Upper lobe of right lung (tissue), 1 donor: Measurements from ENCODE around the gene DHX38. TPM values are rescaled to one million over a fixed set of nuclear protein-coding genes. Genes with fewer than 3 reads are reported as not detected.

ENCODE experiments used
- ATAC-seq: fragments of 200-7000 bp; cut with Tn5 transposase; one replicate; pipeline ENCODE4 v1.9.1; 2020; ENCODE audit warnings: mild to moderate bottlenecking, moderate library complexity
- DNase-seq: peaks from one replicate; pipeline ENCODE4 v3.0.0-alpha.2; 2020
- H3K27ac ChIP-seq: fragments of 200-600 bp; one replicate; pipeline ENCODE4 v1.8.0; 2022
- H3K27me3 ChIP-seq: fragments of 200-600 bp; one replicate; pipeline ENCODE4 v1.8.0; 2022; ENCODE audit warnings: mild to moderate bottlenecking
- H3K36me3 ChIP-seq: fragments of 200-600 bp; one replicate; pipeline ENCODE4 v1.8.0; 2022
- H3K4me1 ChIP-seq: fragments of 200-600 bp; one replicate; pipeline ENCODE4 v1.8.0; 2022
- H3K4me3 ChIP-seq: fragments of 200-600 bp; one replicate; pipeline ENCODE4 v1.8.0; 2022; ENCODE audit warnings: mild to moderate bottlenecking
- H3K9me3 ChIP-seq: fragments of 200-600 bp; one replicate; pipeline ENCODE4 v1.8.0; 2022
- CTCF ChIP-seq: fragments of 200-600 bp; IDR thresholded peaks from one replicate; pipeline ENCODE4 v1.8.0; 2022; ENCODE audit warnings: antibody characterized with exemption
- intact Hi-C: fragments of 100-400 bp; cut with DNase I; formaldehyde crosslinking; loops from one replicate; pipeline ENCODE4 v1.11.0; 2022
- total RNA-seq: library from RNA; stranded (reverse); fragmentation: NEBNext Ultra II Directional; extraction: Animal tissue kit (Norgen Biotek cat#: 25700); gene quantifications from one replicate; pipeline ENCODE4 v1.2.1, GENCODE V29; 2021
- donor health status: DM: no; HTN: yes; CAD: no; lungs with severe emphysema.

Gene DHX38
- total RNA-seq, 1 donor from 2014 or later, result 53.5 TPM

DNA sequence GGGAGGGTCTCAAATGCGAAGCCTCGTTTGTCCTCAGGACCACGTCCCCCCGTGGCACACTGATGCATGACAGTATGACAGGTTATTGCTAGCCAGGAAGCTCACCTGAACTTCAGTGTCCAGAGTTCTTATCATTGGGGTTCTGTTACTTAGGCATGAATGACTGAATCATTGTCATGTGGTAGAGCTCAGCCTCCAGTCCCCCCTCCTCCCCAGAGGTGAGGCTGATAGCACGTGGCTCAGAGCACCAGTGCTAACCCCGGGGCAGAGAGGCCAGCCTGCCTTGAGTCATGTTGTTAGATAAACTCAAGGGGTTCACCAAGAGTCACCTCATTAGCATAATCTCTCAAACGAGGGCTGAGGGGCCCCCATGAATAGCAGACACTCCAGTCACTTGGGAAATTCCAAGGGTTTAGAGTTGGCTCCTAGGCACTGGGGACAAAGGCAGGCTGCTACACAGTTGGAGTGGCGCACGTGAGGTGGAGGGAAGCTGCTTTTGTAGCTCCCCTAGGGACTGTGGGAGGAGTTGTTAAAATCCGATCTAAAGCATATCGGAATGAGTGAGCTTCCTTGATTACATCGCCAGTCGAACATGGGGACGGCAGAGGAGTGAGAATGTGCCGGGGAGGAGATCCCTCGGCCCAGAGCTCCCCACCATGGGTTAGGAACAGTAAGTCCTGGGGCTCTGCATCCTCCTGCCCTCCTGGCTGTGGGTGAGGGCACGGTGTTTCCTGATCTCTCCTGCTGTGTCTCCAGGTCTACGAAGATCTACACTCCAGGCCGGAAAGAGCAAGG lies 18.2 kb downstream of the DHX38 start:
- intact Hi-C loops, result no loop called here
- no peak for ATAC-seq
- no peaks in the 10 kb centered on the region for H3K9me3 ChIP-seq
- no peak for DNase-seq
- TF ChIP-seq CTCF, result no peak
- H3K4me1 ChIP-seq, result no peaks in the 10 kb centered on the region
- no peaks in the 10 kb centered on the region for H3K27me3 ChIP-seq
- peaks cover 66% of the 10 kb centered on the region for H3K36me3 ChIP-seq
- no peak overlapping the region for H3K4me3 ChIP-seq
- H3K27ac ChIP-seq, result no peak overlapping the region

- intact Hi-C loops, result no loop called here
Observed at GRCh38 chr16:72112452-72112792, 18.8 kb downstream of the DHX38 start.

DNA sequence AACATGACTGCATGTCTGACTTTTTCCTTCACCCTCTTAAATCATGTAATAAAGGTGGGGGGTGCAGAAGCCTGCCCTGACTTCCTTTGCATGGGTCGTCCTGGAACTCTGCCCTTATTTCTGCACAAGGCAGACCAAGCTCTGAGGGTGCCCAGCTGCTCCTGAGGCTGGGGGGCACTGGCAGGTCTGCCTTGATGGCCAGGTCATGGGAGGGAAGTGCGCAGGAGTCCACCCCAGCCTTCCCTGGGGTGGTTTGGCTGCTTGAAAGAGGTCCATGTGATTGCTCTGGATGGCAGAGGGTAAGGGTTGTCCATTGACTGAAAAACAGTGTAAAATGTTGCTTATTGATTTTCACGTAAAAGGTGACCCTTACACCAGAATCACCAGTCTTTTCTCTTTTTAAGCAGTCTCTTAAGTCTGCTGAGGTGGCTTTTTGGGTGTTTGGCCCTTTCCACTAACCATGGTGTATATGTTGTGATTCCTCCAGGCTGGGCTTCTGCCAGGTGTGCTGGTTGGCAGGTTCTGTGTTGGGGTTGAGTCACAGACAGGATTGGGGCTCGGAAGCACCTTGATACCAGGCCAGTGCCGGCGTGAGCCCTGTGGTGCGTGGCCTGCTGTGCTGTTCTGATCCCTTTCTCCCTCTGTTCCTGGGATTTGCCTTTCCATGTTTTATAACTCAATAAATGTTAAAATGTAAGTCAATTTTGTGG lies 19.4 kb downstream of the DHX38 start:
- Histone ChIP-seq H3K9me3 (no peaks in the 10 kb centered on the region), H3K36me3 (peaks cover 54% of the 10 kb centered on the region), H3K4me3 (no peak overlapping the region), H3K4me1 (no peaks in the 10 kb centered on the region), H3K27me3 (no peaks in the 10 kb centered on the region), H3K27ac (no peak overlapping the region)
- DNase-seq, result no peak
- no peak for ATAC-seq
- intact Hi-C loops, result no loop called here
- TF ChIP-seq CTCF, result no peak

More at GRCh38 chr16:72112452-72112792, 18.8 kb downstream of the DHX38 start:
- Histone ChIP-seq H3K36me3 (peaks cover 61% of the 10 kb centered on the region), H3K4me1 (no peaks in the 10 kb centered on the region), H3K27ac (no peak overlapping the region), H3K9me3 (no peaks in the 10 kb centered on the region), H3K4me3 (no peak overlapping the region), H3K27me3 (no peaks in the 10 kb centered on the region)
- DNase-seq (no peak), ATAC-seq (no peak)
- no peak for TF ChIP-seq CTCF

- H3K36me3 ChIP-seq, result peaks cover 49% of the 10 kb centered on the region
- H3K4me1 ChIP-seq, result no peaks in the 10 kb centered on the region
- ATAC-seq (no peak), DNase-seq (no peak)
- intact Hi-C loops, result no loop called here
- H3K27me3 ChIP-seq, result no peaks in the 10 kb centered on the region
- no peak for TF ChIP-seq CTCF
- H3K4me3 ChIP-seq, result no peak overlapping the region
- H3K27ac ChIP-seq, result no peak overlapping the region
- no peaks in the 10 kb centered on the region for H3K9me3 ChIP-seq
Observed at GRCh38 chr16:72113616-72113945, 19.9 kb downstream of the DHX38 start.

- DNase-seq, result no peak
- intact Hi-C loops, result no loop called here
Observed at GRCh38 chr16:72120026-72120425, 26.4 kb downstream of the DHX38 start.

More at GRCh38 chr16:72120026-72120425, 26.4 kb downstream of the DHX38 start:
- no peaks in the 10 kb centered on the region for H3K36me3 ChIP-seq
- no peak for ATAC-seq
- no peaks in the 10 kb centered on the region for H3K4me1 ChIP-seq
- no peak overlapping the region for H3K27ac ChIP-seq
- H3K9me3 ChIP-seq, result no peaks in the 10 kb centered on the region
- no peak for TF ChIP-seq CTCF
- H3K27me3 ChIP-seq, result no peaks in the 10 kb centered on the region
- H3K4me3 ChIP-seq, result no peak overlapping the region
